ENCODE measurements around the gene TNRC18. TPM values are rescaled to one million over a fixed set of nuclear protein-coding genes. Genes with fewer than 3 reads are reported as not detected.
"Not testable (repeated sequence)": the region's sequence is repeated elsewhere in the genome, so short reads cannot be mapped to it uniquely, and the experiment has no call there.

The TNRC18 gene
- polyA plus RNA-seq, 4 donors, result 5.4 to 89.8 (median 29.2) TPM

- FAIRE-seq (no peak), DNase-seq (no peak)
- 70 to 82% (median 72%) methylated on average over 4 of the region's 4 CpGs for WGBS, 3 donors
- Histone ChIP-seq H3K27me3 (ENCODE audit: control insufficient read depth in 3 of 3, insufficient read depth in 3 of 3, low read length in 3 of 3) (no peaks in the 10 kb centered on the region), H3K27ac (ENCODE audit: low read depth in 1 of 3, low read length in 2 of 3) (no peak overlapping the region), H3K36me3 (ENCODE audit: control insufficient read depth in 3 of 3, insufficient read depth in 2 of 3, low read depth in 1 of 3, low read length in 3 of 3) (no peaks in the 10 kb centered on the region), H3K4me1 (ENCODE audit: control insufficient read depth in 3 of 3, insufficient read depth in 2 of 3, low read depth in 1 of 3, low read length in 2 of 3) (peaks cover 0 to 10% (median 0%) of the 10 kb centered on the region in 3 donors), H3K9me3 (ENCODE audit: control insufficient read depth in 2 of 2, insufficient read depth in 1 of 2, low read depth in 1 of 2, low read length in 1 of 2) (no peaks in the 10 kb centered on the region), H3K4me3 (ENCODE audit: low read depth in 1 of 3, low read length in 3 of 3) (no peak overlapping the region)
Observed at GRCh38 chr7:5279734-5280133, 143.9 kb downstream of the TNRC18 start.

- no peaks in the 10 kb centered on the region for H3K36me3 ChIP-seq (ENCODE audit: control insufficient read depth in 3 of 3, insufficient read depth in 2 of 3, low read depth in 1 of 3, low read length in 3 of 3)
- no peak for FAIRE-seq
- no peak overlapping the region for H3K4me3 ChIP-seq (ENCODE audit: low read depth in 1 of 3, low read length in 3 of 3)
- DNase-seq, result no peak
- WGBS, 3 donors, result 58 to 79% (median 76%) methylated on average over 7 of the region's 7 CpGs
- H3K27me3 ChIP-seq (ENCODE audit: control insufficient read depth in 3 of 3, insufficient read depth in 3 of 3, low read length in 3 of 3), result no peaks in the 10 kb centered on the region
- peaks cover 0 to 1% (median 0%) of the 10 kb centered on the region in 3 donors for H3K4me1 ChIP-seq (ENCODE audit: control insufficient read depth in 3 of 3, insufficient read depth in 2 of 3, low read depth in 1 of 3, low read length in 2 of 3)
- no peaks in the 10 kb centered on the region for H3K9me3 ChIP-seq (ENCODE audit: control insufficient read depth in 2 of 2, insufficient read depth in 1 of 2, low read depth in 1 of 2, low read length in 1 of 2)
- H3K27ac ChIP-seq (ENCODE audit: low read depth in 1 of 3, low read length in 2 of 3), result no peak overlapping the region
Observed at GRCh38 chr7:5278766-5279165, 144.9 kb downstream of the TNRC18 start.

- WGBS, 3 donors, result 59 to 83% (median 65%) methylated on average over 14 to 15 of the region's 15 CpGs
- Histone ChIP-seq H3K27me3 (ENCODE audit: control insufficient read depth in 3 of 3, insufficient read depth in 3 of 3, low read length in 3 of 3) (no peaks in the 10 kb centered on the region), H3K27ac (ENCODE audit: low read depth in 1 of 3, low read length in 2 of 3) (peak overlapping the region in 1 of 3 donors; percentile 18)
Observed at GRCh38 chr7:5276611-5277010, 147.0 kb downstream of the TNRC18 start.

GRCh38 chr7:5276123-5276522, 147.5 kb downstream of the TNRC18 start:
- WGBS, 3 donors, result 79 to 91% (median 84%) methylated on average over 14 of the region's 14 CpGs
- not testable (repeated sequence) for H3K4me1 ChIP-seq (ENCODE audit: control insufficient read depth in 3 of 3, insufficient read depth in 2 of 3, low read depth in 1 of 3, low read length in 2 of 3); H3K9me3 ChIP-seq (ENCODE audit: control insufficient read depth in 2 of 2, insufficient read depth in 1 of 2, low read depth in 1 of 2, low read length in 1 of 2); FAIRE-seq; H3K27me3 ChIP-seq (ENCODE audit: control insufficient read depth in 3 of 3, insufficient read depth in 3 of 3, low read length in 3 of 3); DNase-seq; H3K4me3 ChIP-seq (ENCODE audit: low read depth in 1 of 3, low read length in 3 of 3); H3K36me3 ChIP-seq (ENCODE audit: control insufficient read depth in 3 of 3, insufficient read depth in 2 of 3, low read depth in 1 of 3, low read length in 3 of 3)
- H3K27ac ChIP-seq (ENCODE audit: low read depth in 1 of 3, low read length in 2 of 3), result peak overlapping the region in 1 of 3 donors; percentile 18

More at GRCh38 chr7:5276611-5277010, 147.0 kb downstream of the TNRC18 start:
- no peaks in the 10 kb centered on the region for H3K4me1 ChIP-seq (ENCODE audit: control insufficient read depth in 3 of 3, insufficient read depth in 2 of 3, low read depth in 1 of 3, low read length in 2 of 3)
- FAIRE-seq (no peak), DNase-seq (no peak)
- H3K9me3 ChIP-seq (ENCODE audit: control insufficient read depth in 2 of 2, insufficient read depth in 1 of 2, low read depth in 1 of 2, low read length in 1 of 2), result no peaks in the 10 kb centered on the region
- H3K36me3 ChIP-seq (ENCODE audit: control insufficient read depth in 3 of 3, insufficient read depth in 2 of 3, low read depth in 1 of 3, low read length in 3 of 3), result no peaks in the 10 kb centered on the region
- no peak overlapping the region for H3K4me3 ChIP-seq (ENCODE audit: low read depth in 1 of 3, low read length in 3 of 3)

- H3K27me3 ChIP-seq (ENCODE audit: control insufficient read depth in 3 of 3, insufficient read depth in 3 of 3, low read length in 3 of 3); DNase-seq; H3K36me3 ChIP-seq (ENCODE audit: control insufficient read depth in 3 of 3, insufficient read depth in 2 of 3, low read depth in 1 of 3, low read length in 3 of 3); H3K9me3 ChIP-seq (ENCODE audit: control insufficient read depth in 2 of 2, insufficient read depth in 1 of 2, low read depth in 1 of 2, low read length in 1 of 2); H3K4me3 ChIP-seq (ENCODE audit: low read depth in 1 of 3, low read length in 3 of 3); FAIRE-seq; H3K4me1 ChIP-seq (ENCODE audit: control insufficient read depth in 3 of 3, insufficient read depth in 2 of 3, low read depth in 1 of 3, low read length in 2 of 3); H3K27ac ChIP-seq (ENCODE audit: low read depth in 1 of 3, low read length in 2 of 3): not testable (repeated sequence)
- 35 to 73% (median 62%) methylated on average over 9 to 10 of the region's 10 CpGs for WGBS, 3 donors
Observed at GRCh38 chr7:5275510-5275909, 148.1 kb downstream of the TNRC18 start.

- H3K4me3 ChIP-seq (ENCODE audit: low read depth in 1 of 3, low read length in 3 of 3); H3K36me3 ChIP-seq (ENCODE audit: control insufficient read depth in 3 of 3, insufficient read depth in 2 of 3, low read depth in 1 of 3, low read length in 3 of 3); FAIRE-seq; H3K4me1 ChIP-seq (ENCODE audit: control insufficient read depth in 3 of 3, insufficient read depth in 2 of 3, low read depth in 1 of 3, low read length in 2 of 3); H3K9me3 ChIP-seq (ENCODE audit: control insufficient read depth in 2 of 2, insufficient read depth in 1 of 2, low read depth in 1 of 2, low read length in 1 of 2); DNase-seq; H3K27me3 ChIP-seq (ENCODE audit: control insufficient read depth in 3 of 3, insufficient read depth in 3 of 3, low read length in 3 of 3); H3K27ac ChIP-seq (ENCODE audit: low read depth in 1 of 3, low read length in 2 of 3): not testable (repeated sequence)
- 24 to 49% (median 42%) methylated on average over 11 of the region's 11 CpGs for WGBS, 3 donors
Observed at GRCh38 chr7:5274985-5275431, 148.6 kb downstream of the TNRC18 start.

GRCh38 chr7:5274441-5274840, 149.2 kb downstream of the TNRC18 start:
- Histone ChIP-seq H3K36me3 (ENCODE audit: control insufficient read depth in 3 of 3, insufficient read depth in 2 of 3, low read depth in 1 of 3, low read length in 3 of 3) (no peaks in the 10 kb centered on the region), H3K4me3 (ENCODE audit: low read depth in 1 of 3, low read length in 3 of 3) (no peak overlapping the region), H3K9me3 (ENCODE audit: control insufficient read depth in 2 of 2, insufficient read depth in 1 of 2, low read depth in 1 of 2, low read length in 1 of 2) (peaks cover 0 to 2% of the 10 kb centered on the region in 2 donors), H3K4me1 (ENCODE audit: control insufficient read depth in 3 of 3, insufficient read depth in 2 of 3, low read depth in 1 of 3, low read length in 2 of 3) (no peaks in the 10 kb centered on the region), H3K27me3 (ENCODE audit: control insufficient read depth in 3 of 3, insufficient read depth in 3 of 3, low read length in 3 of 3) (no peaks in the 10 kb centered on the region), H3K27ac (ENCODE audit: low read depth in 1 of 3, low read length in 2 of 3) (no peak overlapping the region)
- no peak for DNase-seq
- no peak for FAIRE-seq
- WGBS, 3 donors, result 71 to 81% (median 75%) methylated on average over 7 of the region's 7 CpGs

GRCh38 chr7:5273831-5274405, 149.7 kb downstream of the TNRC18 start:
- H3K27ac ChIP-seq (ENCODE audit: low read depth in 1 of 3, low read length in 2 of 3); H3K27me3 ChIP-seq (ENCODE audit: control insufficient read depth in 3 of 3, insufficient read depth in 3 of 3, low read length in 3 of 3); H3K4me1 ChIP-seq (ENCODE audit: control insufficient read depth in 3 of 3, insufficient read depth in 2 of 3, low read depth in 1 of 3, low read length in 2 of 3); H3K9me3 ChIP-seq (ENCODE audit: control insufficient read depth in 2 of 2, insufficient read depth in 1 of 2, low read depth in 1 of 2, low read length in 1 of 2); H3K4me3 ChIP-seq (ENCODE audit: low read depth in 1 of 3, low read length in 3 of 3); DNase-seq; H3K36me3 ChIP-seq (ENCODE audit: control insufficient read depth in 3 of 3, insufficient read depth in 2 of 3, low read depth in 1 of 3, low read length in 3 of 3); FAIRE-seq: not testable (repeated sequence)
- WGBS, 3 donors, result 26 to 56% (median 39%) methylated on average over 17 to 18 of the region's 18 CpGs

- Histone ChIP-seq H3K9me3 (ENCODE audit: control insufficient read depth in 2 of 2, insufficient read depth in 1 of 2, low read depth in 1 of 2, low read length in 1 of 2) (peaks cover 0 to 6% of the 10 kb centered on the region in 2 donors), H3K36me3 (ENCODE audit: control insufficient read depth in 3 of 3, insufficient read depth in 2 of 3, low read depth in 1 of 3, low read length in 3 of 3) (no peaks in the 10 kb centered on the region), H3K4me3 (ENCODE audit: low read depth in 1 of 3, low read length in 3 of 3) (no peak overlapping the region), H3K27me3 (ENCODE audit: control insufficient read depth in 3 of 3, insufficient read depth in 3 of 3, low read length in 3 of 3) (no peaks in the 10 kb centered on the region), H3K27ac (ENCODE audit: low read depth in 1 of 3, low read length in 2 of 3) (no peak overlapping the region), H3K4me1 (ENCODE audit: control insufficient read depth in 3 of 3, insufficient read depth in 2 of 3, low read depth in 1 of 3, low read length in 2 of 3) (no peaks in the 10 kb centered on the region)
- WGBS, 3 donors, result 21 to 31% (median 25%) methylated on average over 6 of the region's 6 CpGs
- FAIRE-seq, result no peak
- DNase-seq, result no peak
Observed at GRCh38 chr7:5270788-5271187, 152.8 kb downstream of the TNRC18 start.

Measured in small intestine (tissue), 7 donors.